Colonic mucosa (tissue), 4 donors: ENCODE data around the gene IL1RN. TPM values are rescaled to one million over a fixed set of nuclear protein-coding genes. Genes with fewer than 3 reads are reported as not detected.

Source experiments
- DNase-seq: peaks from one replicate; pipeline ENCODE4 v3.0.0-alpha.2; 2020
- H3K27ac ChIP-seq: fragments of 200-600 bp; one replicate; pipeline ENCODE4 v1.8.0; 2021
- H3K27me3 ChIP-seq: fragments of 200-600 bp; one replicate; pipeline ENCODE4 v1.8.0; 2021
- H3K36me3 ChIP-seq: fragments of 200-600 bp; one replicate; pipeline ENCODE4 v1.8.0; 2021
- H3K4me1 ChIP-seq: fragments of 200-600 bp; one replicate; pipeline ENCODE4 v1.8.0; 2021; ENCODE audit warnings: mild to moderate bottlenecking
- H3K4me3 ChIP-seq: fragments of 200-600 bp; one replicate; pipeline ENCODE4 v1.8.0; 2021
- H3K9ac ChIP-seq, 2 donors: one replicate each; pipeline ENCODE4 v1.7.0; 2013; ENCODE audit warnings: control low read depth in 2 of 2, low read depth in 2 of 2, low read length in 2 of 2
- H3K9me3 ChIP-seq: fragments of 200-600 bp; one replicate; pipeline ENCODE4 v1.8.0; 2021
- intact Hi-C: fragments of 100-400 bp; cut with DNase I; formaldehyde crosslinking; loops from one replicate; pipeline ENCODE4 v1.14.1; 2022
- total RNA-seq, 2 donors: library from RNA; stranded (reverse); fragmentation: NEBNext Ultra II Directional in 1 of 2; extraction: Animal tissue kit (Norgen Biotek cat#: 25700) in 1 of 2; gene quantifications; one replicate each; pipeline ENCODE4 v1.2.1, GENCODE V29; 2021
- TF ChIP-seq, protein P1 (sequence below): fragments of 200-600 bp; IDR thresholded peaks from one replicate; pipeline ENCODE4 v1.8.0; 2022; ENCODE audit warnings: antibody characterized with exemption, mild to moderate bottlenecking
- donor health status: healthy.
- donor health status: DM: no; HTN: no; CAD: no.
- donor health status: DM: no; HTN: no; CAD: no.

IL1RN gene
- total RNA-seq, 2 donors from 2014 or later: 1.5 to 6.0 TPM

DNA sequence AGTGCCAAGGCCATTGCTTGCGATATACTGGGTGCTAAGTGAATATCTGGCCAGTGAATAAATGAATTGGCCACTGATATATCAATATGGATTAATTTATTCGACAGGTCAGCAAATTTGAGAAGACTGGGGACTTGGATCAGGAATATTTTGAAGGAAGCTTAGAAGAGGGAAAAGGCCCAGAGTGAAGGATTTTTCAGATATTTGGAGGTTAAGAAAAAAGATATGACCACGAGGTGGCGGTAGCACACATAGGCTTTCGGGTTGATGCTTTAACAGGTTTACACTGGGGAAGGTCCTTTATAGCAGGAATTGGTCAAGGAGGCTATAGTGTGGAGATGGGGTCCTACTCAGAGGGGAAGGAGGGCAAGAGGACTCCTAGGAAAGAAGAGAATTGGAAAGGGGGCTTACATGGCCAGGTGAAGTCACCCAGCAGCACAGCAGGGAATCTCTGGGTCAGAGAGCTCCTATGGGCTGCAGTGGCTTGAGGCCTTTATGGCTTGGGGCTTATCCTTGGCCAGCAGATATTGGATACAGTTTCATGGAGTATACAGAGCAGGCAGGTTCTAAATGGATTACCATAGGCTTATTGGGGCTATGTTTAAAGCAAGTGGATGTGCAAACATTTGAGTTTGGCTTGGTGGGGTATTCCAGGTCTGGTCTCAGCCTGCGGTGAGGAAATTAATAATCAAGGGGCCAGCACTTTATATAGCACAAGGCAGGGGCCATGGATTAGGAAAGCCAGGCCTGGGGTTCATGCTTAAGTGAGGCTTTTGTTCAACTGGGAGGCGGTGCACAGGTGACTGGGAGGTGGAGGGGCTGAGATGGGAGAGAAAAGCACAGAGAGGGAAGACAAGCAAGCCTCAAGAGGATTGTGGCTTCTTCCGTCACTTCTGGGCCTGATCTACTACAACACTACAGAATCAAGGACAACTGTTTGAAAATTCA, 9.7 kb downstream of the IL1RN start:
- no peaks in the 10 kb centered on the region for H3K36me3 ChIP-seq
- intact Hi-C loops: loop anchor here (5.0 to 10.0 kb wide), 2 partner anchors 52 to 235 kb away; no protein-coding TSS in a partner anchor
- H3K4me3 ChIP-seq: no peak overlapping the region
- no peaks in the 10 kb centered on the region for H3K4me1 ChIP-seq
- H3K9me3 ChIP-seq: no peaks in the 10 kb centered on the region
- H3K27ac ChIP-seq: no peak overlapping the region
- H3K9ac ChIP-seq: no peak overlapping the region
- no peaks in the 10 kb centered on the region for H3K27me3 ChIP-seq
- TF ChIP-seq, protein P1, sequence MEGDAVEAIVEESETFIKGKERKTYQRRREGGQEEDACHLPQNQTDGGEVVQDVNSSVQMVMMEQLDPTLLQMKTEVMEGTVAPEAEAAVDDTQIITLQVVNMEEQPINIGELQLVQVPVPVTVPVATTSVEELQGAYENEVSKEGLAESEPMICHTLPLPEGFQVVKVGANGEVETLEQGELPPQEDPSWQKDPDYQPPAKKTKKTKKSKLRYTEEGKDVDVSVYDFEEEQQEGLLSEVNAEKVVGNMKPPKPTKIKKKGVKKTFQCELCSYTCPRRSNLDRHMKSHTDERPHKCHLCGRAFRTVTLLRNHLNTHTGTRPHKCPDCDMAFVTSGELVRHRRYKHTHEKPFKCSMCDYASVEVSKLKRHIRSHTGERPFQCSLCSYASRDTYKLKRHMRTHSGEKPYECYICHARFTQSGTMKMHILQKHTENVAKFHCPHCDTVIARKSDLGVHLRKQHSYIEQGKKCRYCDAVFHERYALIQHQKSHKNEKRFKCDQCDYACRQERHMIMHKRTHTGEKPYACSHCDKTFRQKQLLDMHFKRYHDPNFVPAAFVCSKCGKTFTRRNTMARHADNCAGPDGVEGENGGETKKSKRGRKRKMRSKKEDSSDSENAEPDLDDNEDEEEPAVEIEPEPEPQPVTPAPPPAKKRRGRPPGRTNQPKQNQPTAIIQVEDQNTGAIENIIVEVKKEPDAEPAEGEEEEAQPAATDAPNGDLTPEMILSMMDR: peak; percentile 61
- peak; percentile 54 for DNase-seq

DNA sequence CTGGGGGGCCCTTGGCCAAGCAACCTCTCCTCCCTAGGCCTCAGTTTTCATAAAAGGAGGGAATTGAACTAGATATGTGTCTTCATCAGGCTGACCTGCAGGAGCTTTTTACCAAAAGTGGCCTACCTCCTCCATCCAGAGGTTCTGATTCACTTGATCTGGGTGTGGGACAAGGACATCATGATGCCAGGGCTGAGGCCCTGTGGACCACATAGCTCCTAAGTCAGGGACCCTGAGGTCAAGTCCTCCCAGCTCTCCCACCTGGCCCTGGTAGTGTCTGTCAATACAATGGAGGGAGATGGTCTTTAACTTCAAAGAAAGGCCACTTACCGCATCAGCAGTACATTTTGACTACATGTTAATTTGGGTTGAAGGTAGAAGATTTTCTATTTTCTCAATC, 10.4 kb downstream of the IL1RN start:
- intact Hi-C loops: loop anchor here (2.0 to 10.0 kb wide), 3 partner anchors 53 to 234 kb away; no protein-coding TSS in a partner anchor
- TF ChIP-seq, protein P1: no peak

DNA sequence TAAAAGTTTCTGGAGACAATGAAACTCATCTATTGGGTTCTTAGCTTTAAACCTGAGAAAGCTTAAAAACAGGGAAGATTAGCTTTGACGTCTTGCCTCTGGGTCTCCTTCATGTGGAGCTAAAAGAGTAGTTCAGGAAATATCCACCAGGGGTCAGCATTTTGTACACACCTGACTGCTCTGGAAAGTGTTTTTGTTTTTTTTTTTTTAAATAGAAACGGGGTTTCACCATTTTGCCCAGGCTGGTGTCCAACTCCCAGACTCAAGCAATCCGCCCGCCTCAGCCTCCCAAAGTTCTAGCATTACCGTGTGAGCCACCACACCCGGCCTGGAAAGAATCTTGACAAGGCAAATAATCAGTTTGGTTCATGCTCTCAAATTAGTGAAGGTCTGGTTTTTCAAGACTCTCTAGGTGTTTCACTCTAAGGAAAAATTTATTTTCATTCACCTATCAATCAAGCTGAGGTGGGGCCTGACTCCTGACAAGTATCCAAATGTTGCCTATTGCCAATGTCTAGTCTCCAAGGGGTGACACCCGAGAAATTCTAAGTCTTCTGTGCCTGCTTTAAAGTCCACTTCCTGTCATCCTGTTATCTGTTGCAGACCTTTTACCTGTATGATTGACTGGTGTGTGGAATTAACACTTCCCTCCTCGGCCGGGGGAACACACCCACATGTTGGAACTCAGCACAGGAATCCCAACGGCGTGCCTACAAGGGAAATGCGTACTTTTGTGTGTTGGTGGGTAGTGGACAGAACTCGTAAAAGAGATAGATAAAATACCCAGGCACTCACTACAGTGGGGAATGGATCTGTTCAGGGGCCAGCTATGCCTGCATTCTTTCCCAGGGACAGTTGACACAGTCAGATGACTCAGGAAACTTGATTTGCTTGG, 11.3 kb downstream of the IL1RN start:
- Histone ChIP-seq H3K9me3 (no peaks in the 10 kb centered on the region), H3K4me3 (no peak overlapping the region), H3K27me3 (no peaks in the 10 kb centered on the region), H3K27ac (no peak overlapping the region), H3K4me1 (no peaks in the 10 kb centered on the region), H3K36me3 (no peaks in the 10 kb centered on the region), H3K9ac (peak overlapping the region in 1 of 2 donors; percentile 26)
- DNase-seq: peak; percentile 77
- TF ChIP-seq, protein P1: peak; percentile 86
- intact Hi-C loops: loop anchor here (2.0 to 10.0 kb wide), 3 partner anchors 54 to 234 kb away; no protein-coding TSS in a partner anchor

More for the DNA sequence above, 10.4 kb downstream of the IL1RN start:
- H3K36me3 ChIP-seq: no peaks in the 10 kb centered on the region
- H3K9ac ChIP-seq: no peak overlapping the region
- H3K9me3 ChIP-seq: no peaks in the 10 kb centered on the region
- H3K27ac ChIP-seq: no peak overlapping the region
- DNase-seq: no peak
- no peaks in the 10 kb centered on the region for H3K4me1 ChIP-seq
- no peaks in the 10 kb centered on the region for H3K27me3 ChIP-seq
- H3K4me3 ChIP-seq: no peak overlapping the region

DNA sequence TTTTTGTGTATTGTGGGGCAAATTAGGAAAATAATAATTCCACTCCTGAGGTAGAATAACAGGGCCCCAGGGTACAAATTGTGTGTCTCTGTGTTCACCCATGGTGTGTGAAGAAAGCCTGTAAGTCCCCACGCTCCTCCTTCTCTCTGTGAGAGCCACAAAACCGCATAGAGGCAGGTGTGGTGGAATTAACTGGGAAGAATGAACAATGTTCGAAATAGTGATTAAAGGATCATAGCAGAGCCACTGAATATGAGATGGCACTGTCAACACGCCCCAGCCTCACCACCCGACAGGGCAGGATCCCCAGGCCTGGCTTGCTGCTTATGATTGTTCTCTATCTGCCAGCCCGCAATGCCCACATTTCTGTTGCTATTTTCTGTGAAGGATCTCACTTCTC, 14.1 kb downstream of the IL1RN start:
- Histone ChIP-seq H3K27me3 (no peaks in the 10 kb centered on the region), H3K4me1 (no peaks in the 10 kb centered on the region), H3K9me3 (no peaks in the 10 kb centered on the region), H3K27ac (no peak overlapping the region), H3K36me3 (no peaks in the 10 kb centered on the region), H3K4me3 (no peak overlapping the region), H3K9ac (no peak overlapping the region)
- DNase-seq: no peak
- TF ChIP-seq, protein P1: no peak
- intact Hi-C loops: no loop called here

GRCh38 chr2:113142290-113142689, 14.9 kb downstream of the IL1RN start:
- no peaks in the 10 kb centered on the region for H3K9me3 ChIP-seq
- no peak for DNase-seq
- no peak overlapping the region for H3K27ac ChIP-seq
- intact Hi-C loops: no loop called here
- no peaks in the 10 kb centered on the region for H3K4me1 ChIP-seq
- no peaks in the 10 kb centered on the region for H3K27me3 ChIP-seq
- H3K9ac ChIP-seq: no peak overlapping the region
- no peak overlapping the region for H3K4me3 ChIP-seq
- TF ChIP-seq, protein P1: no peak
- H3K36me3 ChIP-seq: no peaks in the 10 kb centered on the region
